GM18498 (cell line): ENCODE measurements around the gene ZXDC.

Experiments used
- ATAC-seq: cut with Tn5 transposase; IDR thresholded peaks from one replicate; pipeline ENCODE4 v1.9.1; 2021; ENCODE audit warnings: mild to moderate bottlenecking, moderate library complexity; ENCODE audit not compliant: unreplicated experiment

The ZXDC gene

GRCh38 chr3:126456766-126457388 is 18.8 kb downstream of the ZXDC start:
- no peak for ATAC-seq

GRCh38 chr3:126456211-126456610 is 19.5 kb downstream of the ZXDC start:
- ATAC-seq = no peak

- no peak for ATAC-seq
These were observed 21.1 kb downstream of the ZXDC start for GRCh38 chr3:126454437-126455198.

GRCh38 chr3:126454025-126454424 is 21.7 kb downstream of the ZXDC start:
- no peak for ATAC-seq

GRCh38 chr3:126452213-126452612 is 23.5 kb downstream of the ZXDC start:
- ATAC-seq = no peak

- ATAC-seq = no peak
These were observed 24.2 kb downstream of the ZXDC start for GRCh38 chr3:126451511-126451910.

- no peak for ATAC-seq
These were observed 24.9 kb downstream of the ZXDC start for GRCh38 chr3:126450744-126451143.

- ATAC-seq = no peak
These were observed 25.5 kb downstream of the ZXDC start for GRCh38 chr3:126450219-126450618.

- no peak for ATAC-seq
These were observed 26.1 kb downstream of the ZXDC start for GRCh38 chr3:126449621-126450051.

GRCh38 chr3:126448893-126449180 is 26.9 kb downstream of the ZXDC start:
- no peak for ATAC-seq

GRCh38 chr3:126448136-126448892 is 27.4 kb downstream of the ZXDC start:
- no peak for ATAC-seq

- no peak for ATAC-seq
These were observed 28.1 kb downstream of the ZXDC start for GRCh38 chr3:126447456-126448106.

- no peak for ATAC-seq
These were observed 28.9 kb downstream of the ZXDC start for GRCh38 chr3:126446791-126447190.

- ATAC-seq = no peak
These were observed 29.4 kb downstream of the ZXDC start for GRCh38 chr3:126446301-126446700.

GRCh38 chr3:126445506-126445905 is 30.2 kb downstream of the ZXDC start:
- no peak for ATAC-seq

GRCh38 chr3:126442856-126443242 is 32.8 kb downstream of the ZXDC start:
- ATAC-seq = no peak

GRCh38 chr3:126442094-126442855 is 33.4 kb downstream of the ZXDC start:
- no peak for ATAC-seq

- no peak for ATAC-seq
These were observed 34.3 kb downstream of the ZXDC start for GRCh38 chr3:126441256-126441880.

GRCh38 chr3:126440709-126440995 is 35.0 kb downstream of the ZXDC start:
- ATAC-seq = no peak

GRCh38 chr3:126439968-126440708 is 35.6 kb downstream of the ZXDC start:
- ATAC-seq = no peak
